ENCODE results near the gene OR4D2.

Gene OR4D2

GRCh38 chr17:58156839-58157803 is 9.7 kb upstream of the OR4D2 start (continued):
- TF ChIP-seq ZNF692 (tag by site-specific recombination; IDR thresholded peaks at IDR 0.05): peak; percentile 51; the same call in 1 of the 2 replicates
- TF ChIP-seq ZFP3 (tag by site-specific recombination; IDR thresholded peaks at IDR 0.05; ENCODE audit: low read depth): no peak
- TF ChIP-seq MEIS1 (CRISPR knock-in tag; IDR thresholded peaks at IDR 0.05; ENCODE audit: borderline replicate concordance): no peak
- no peak for TF ChIP-seq ZNF513 (tag by site-specific recombination; IDR thresholded peaks at IDR 0.05)
- peak; percentile 44; the same call in 1 of the 2 replicates for TF ChIP-seq SP7 (tag by site-specific recombination; IDR thresholded peaks at IDR 0.05)
- no peak for TF ChIP-seq ZNF341 (tag by site-specific recombination; IDR thresholded peaks at IDR 0.05; ENCODE audit: low read depth)
- TF ChIP-seq ZNF776 (tag by site-specific recombination; IDR thresholded peaks at IDR 0.05; ENCODE audit: borderline replicate concordance): no peak
- TF ChIP-seq ZNF521 (tag by site-specific recombination; IDR thresholded peaks at IDR 0.05): no peak
- no peak for TF ChIP-seq ZNF433 (tag by site-specific recombination; IDR thresholded peaks at IDR 0.05; ENCODE audit: low read depth)
- no peak for TF ChIP-seq ZFHX2 (tag by site-specific recombination; conservative IDR thresholded peaks at IDR 0.05)
- TF ChIP-seq ZNF792 (tag by site-specific recombination; IDR thresholded peaks at IDR 0.05): no peak
- peak; percentile 44; the same call in 1 of the 2 replicates for TF ChIP-seq KLF8 (tag by site-specific recombination; IDR thresholded peaks at IDR 0.05)
- 0 out of 2 replicates have a peak, but pooled peaks have one; percentile 19 for TF ChIP-seq CTCF (tag by site-specific recombination; IDR thresholded peaks at IDR 0.05)
- no peak for TF ChIP-seq ZNF473 (tag by site-specific recombination; IDR thresholded peaks at IDR 0.05)
- TF ChIP-seq ZFP69B (tag by site-specific recombination; IDR thresholded peaks at IDR 0.05): 0 out of 2 replicates have a peak, but pooled peaks have one; percentile 38
- no peak for TF ChIP-seq ZNF239 (tag by site-specific recombination; IDR thresholded peaks at IDR 0.05)
- TF ChIP-seq ZNF610 (tag by site-specific recombination; IDR thresholded peaks at IDR 0.05; ENCODE audit: borderline replicate concordance): peak; percentile 62; the same call in 1 of the 2 replicates
- TF ChIP-seq SP3 (tag by site-specific recombination; IDR thresholded peaks at IDR 0.05): peak; percentile 36; the same call in 1 of the 2 replicates
- no peak for TF ChIP-seq KLF17 (tag by site-specific recombination; IDR thresholded peaks at IDR 0.05)
- no peak for TF ChIP-seq INSM2 (tag by site-specific recombination; IDR thresholded peaks at IDR 0.05)
- TF ChIP-seq ZNF654 (tag by site-specific recombination; IDR thresholded peaks at IDR 0.05; ENCODE audit: low read depth): no peak
- TF ChIP-seq ZNF677 (tag by site-specific recombination; IDR thresholded peaks at IDR 0.05): no peak
- TF ChIP-seq ZNF426 (tag by site-specific recombination; IDR thresholded peaks at IDR 0.05): no peak
- TF ChIP-seq GLIS1 (tag by site-specific recombination; IDR thresholded peaks at IDR 0.05): 0 out of 2 replicates have a peak, but pooled peaks have one; percentile 29
- TF ChIP-seq ZNF549 (tag by site-specific recombination; IDR thresholded peaks at IDR 0.05): no peak
- no peak for TF ChIP-seq SCRT1 (tag by site-specific recombination; IDR thresholded peaks at IDR 0.05; ENCODE audit: borderline replicate concordance)
- no peak for TF ChIP-seq BCL11A (tag by site-specific recombination; IDR thresholded peaks at IDR 0.05; ENCODE audit: low read depth)
- TF ChIP-seq ZNF302 (tag by site-specific recombination; IDR thresholded peaks at IDR 0.05; ENCODE audit: low read depth): no peak
- TF ChIP-seq ZFP41 (tag by site-specific recombination; IDR thresholded peaks at IDR 0.05; ENCODE audit: borderline replicate concordance): no peak
- no peak for TF ChIP-seq ZNF660 (tag by site-specific recombination; IDR thresholded peaks at IDR 0.05)
- no peak for TF ChIP-seq ZNF138 (tag by site-specific recombination; IDR thresholded peaks at IDR 0.05; ENCODE audit: borderline replicate concordance)
- no peak for TF ChIP-seq ZNF121 (tag by site-specific recombination; IDR thresholded peaks at IDR 0.05)
- TF ChIP-seq IKZF3 (tag by site-specific recombination; IDR thresholded peaks at IDR 0.05): peak; percentile 57; the same call in 1 of the 2 replicates

Measured in HEK293 (cell line).